ENCODE data around the gene FAP. TPM values are rescaled to one million over a fixed set of nuclear protein-coding genes. Genes with fewer than 3 reads are reported as not detected.

The FAP gene
- total RNA-seq, 1 experiment from 2014 or later = not detected

DNA sequence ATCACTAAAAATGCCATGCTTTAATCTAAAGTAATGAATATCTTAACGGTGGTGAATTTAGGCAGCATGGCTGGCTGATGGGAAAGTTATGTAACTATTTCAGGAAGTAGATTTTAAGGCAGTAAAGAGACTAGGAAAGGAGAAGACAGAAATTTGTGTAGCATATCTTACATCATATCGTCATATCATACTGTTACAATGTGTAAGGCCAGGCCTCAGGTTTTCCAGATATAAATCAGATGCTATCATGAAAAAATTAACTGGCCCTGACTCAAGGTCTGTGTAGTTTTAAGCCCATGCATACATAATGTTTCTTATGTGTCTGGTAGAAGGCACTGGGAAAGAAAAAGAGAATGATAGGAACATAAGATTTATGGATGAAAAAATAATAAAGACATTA is 8.9 kb upstream of the FAP start:
- H3K9me3 Mint-ChIP-seq = peaks cover 13% of the 10 kb centered on the region
- H3K4me1 Mint-ChIP-seq = peaks cover 9% of the 10 kb centered on the region
- H3K27me3 Mint-ChIP-seq (ENCODE audit: low read depth) = no peaks in the 10 kb centered on the region
- no peaks in the 10 kb centered on the region for H3K36me3 Mint-ChIP-seq
- TF ChIP-seq E2F1 (CRISPR knock-in tag; IDR thresholded peaks at IDR 0.05) = no peak
- TF ChIP-seq SP1 (CRISPR knock-in tag; conservative IDR thresholded peaks at IDR 0.05) = no peak
- no peak for TF ChIP-seq ELF4 (CRISPR knock-in tag; IDR thresholded peaks at IDR 0.05; ENCODE audit: low read depth)
- TF ChIP-seq, protein P1, sequence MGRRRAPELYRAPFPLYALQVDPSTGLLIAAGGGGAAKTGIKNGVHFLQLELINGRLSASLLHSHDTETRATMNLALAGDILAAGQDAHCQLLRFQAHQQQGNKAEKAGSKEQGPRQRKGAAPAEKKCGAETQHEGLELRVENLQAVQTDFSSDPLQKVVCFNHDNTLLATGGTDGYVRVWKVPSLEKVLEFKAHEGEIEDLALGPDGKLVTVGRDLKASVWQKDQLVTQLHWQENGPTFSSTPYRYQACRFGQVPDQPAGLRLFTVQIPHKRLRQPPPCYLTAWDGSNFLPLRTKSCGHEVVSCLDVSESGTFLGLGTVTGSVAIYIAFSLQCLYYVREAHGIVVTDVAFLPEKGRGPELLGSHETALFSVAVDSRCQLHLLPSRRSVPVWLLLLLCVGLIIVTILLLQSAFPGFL (CRISPR knock-in tag; IDR thresholded peaks at IDR 0.05; ENCODE audit: borderline replicate concordance) = no peak
- TF ChIP-seq NFATC4 (CRISPR knock-in tag; IDR thresholded peaks at IDR 0.05) = no peak
- no peak for TF ChIP-seq ZNF671 (CRISPR knock-in tag; IDR thresholded peaks at IDR 0.05)
- TF ChIP-seq HMGXB4 (CRISPR knock-in tag; IDR thresholded peaks at IDR 0.05) = no peak
- TF ChIP-seq FOXK1 (CRISPR knock-in tag; IDR thresholded peaks at IDR 0.05) = no peak
- H3K4me3 Mint-ChIP-seq = no peak overlapping the region
- POLR2A ChIA-PET = no interaction called here
- no peak for DNase-seq (ENCODE audit: low spot score)
- no peak for ATAC-seq
- CTCF ChIA-PET = no interaction called here
- no peak overlapping the region for H3K27ac Mint-ChIP-seq

DNA sequence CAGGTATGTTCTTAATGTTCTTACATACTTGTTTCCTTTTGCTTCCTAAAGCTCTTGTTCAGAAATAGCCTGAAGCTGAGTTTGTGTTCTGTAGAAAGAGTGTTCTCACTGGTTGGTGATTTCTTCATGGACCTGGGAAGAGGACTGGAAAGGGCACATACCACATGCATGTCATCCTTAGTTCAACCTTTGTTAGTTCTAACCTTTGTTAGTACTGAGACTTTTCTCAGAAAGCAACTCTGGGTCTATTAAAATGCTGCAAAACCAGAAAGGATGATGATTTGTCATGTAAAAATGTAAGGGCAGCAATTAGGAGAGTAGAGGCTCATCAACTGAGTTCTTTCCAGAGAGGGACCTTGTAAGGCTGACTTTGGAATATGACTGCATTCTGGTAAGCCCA is 2.5 kb upstream of the FAP start:
- DNase-seq (ENCODE audit: low spot score) (no peak), ATAC-seq (no peak; the same call in 1 of the 2 replicates)
- Mint-ChIP-seq H3K27me3 (ENCODE audit: low read depth) (no peaks in the 10 kb centered on the region), H3K36me3 (no peaks in the 10 kb centered on the region), H3K4me1 (peaks cover 15% of the 10 kb centered on the region), H3K27ac (no peak overlapping the region), H3K4me3 (no peak overlapping the region), H3K9me3 (peaks cover 8% of the 10 kb centered on the region)
- ChIA-PET POLR2A (interaction anchor here (0.6 kb wide), 1 partner anchor 17 kb away, joined by 7 read pairs; no protein-coding TSS in a partner anchor), CTCF (interaction anchor here (0.8 to 0.9 kb wide), 2 partner anchors 24 to 52 kb away, joined by 3 read pairs; no protein-coding TSS in a partner anchor)
- TF ChIP-seq KAT7 (CRISPR knock-in tag; IDR thresholded peaks at IDR 0.05; ENCODE audit: borderline replicate concordance) (no peak), ZNF425 (CRISPR knock-in tag; conservative IDR thresholded peaks at IDR 0.05) (no peak), GRHL2 (CRISPR knock-in tag; IDR thresholded peaks at IDR 0.05; ENCODE audit: insufficient replicate concordance, severe bottlenecking) (no peak), ZNF396 (CRISPR knock-in tag; IDR thresholded peaks at IDR 0.05; ENCODE audit: borderline replicate concordance) (no peak), MAX (CRISPR knock-in tag; IDR thresholded peaks at IDR 0.05) (no peak), IRF2 (CRISPR knock-in tag; IDR thresholded peaks at IDR 0.05; ENCODE audit: borderline replicate concordance, low read depth) (no peak)
- TF ChIP-seq, protein P2, sequence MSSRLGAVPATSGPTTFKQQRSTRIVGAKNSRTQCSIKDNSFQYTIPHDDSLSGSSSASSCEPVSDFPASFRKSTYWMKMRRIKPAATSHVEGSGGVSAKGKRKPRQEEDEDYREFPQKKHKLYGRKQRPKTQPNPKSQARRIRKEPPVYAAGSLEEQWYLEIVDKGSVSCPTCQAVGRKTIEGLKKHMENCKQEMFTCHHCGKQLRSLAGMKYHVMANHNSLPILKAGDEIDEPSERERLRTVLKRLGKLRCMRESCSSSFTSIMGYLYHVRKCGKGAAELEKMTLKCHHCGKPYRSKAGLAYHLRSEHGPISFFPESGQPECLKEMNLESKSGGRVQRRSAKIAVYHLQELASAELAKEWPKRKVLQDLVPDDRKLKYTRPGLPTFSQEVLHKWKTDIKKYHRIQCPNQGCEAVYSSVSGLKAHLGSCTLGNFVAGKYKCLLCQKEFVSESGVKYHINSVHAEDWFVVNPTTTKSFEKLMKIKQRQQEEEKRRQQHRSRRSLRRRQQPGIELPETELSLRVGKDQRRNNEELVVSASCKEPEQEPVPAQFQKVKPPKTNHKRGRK (CRISPR knock-in tag; IDR thresholded peaks at IDR 0.05; ENCODE audit: borderline replicate concordance) = no peak

Data from WTC11 (cell line).